GM21381 (cell line): ENCODE results near the gene GGA1.

Source experiments
- ATAC-seq: cut with Tn5 transposase; IDR thresholded peaks from one replicate; pipeline ENCODE4 v1.9.1; 2021; ENCODE audit warnings: mild to moderate bottlenecking, moderate library complexity; ENCODE audit not compliant: unreplicated experiment

The GGA1 gene

DNA sequence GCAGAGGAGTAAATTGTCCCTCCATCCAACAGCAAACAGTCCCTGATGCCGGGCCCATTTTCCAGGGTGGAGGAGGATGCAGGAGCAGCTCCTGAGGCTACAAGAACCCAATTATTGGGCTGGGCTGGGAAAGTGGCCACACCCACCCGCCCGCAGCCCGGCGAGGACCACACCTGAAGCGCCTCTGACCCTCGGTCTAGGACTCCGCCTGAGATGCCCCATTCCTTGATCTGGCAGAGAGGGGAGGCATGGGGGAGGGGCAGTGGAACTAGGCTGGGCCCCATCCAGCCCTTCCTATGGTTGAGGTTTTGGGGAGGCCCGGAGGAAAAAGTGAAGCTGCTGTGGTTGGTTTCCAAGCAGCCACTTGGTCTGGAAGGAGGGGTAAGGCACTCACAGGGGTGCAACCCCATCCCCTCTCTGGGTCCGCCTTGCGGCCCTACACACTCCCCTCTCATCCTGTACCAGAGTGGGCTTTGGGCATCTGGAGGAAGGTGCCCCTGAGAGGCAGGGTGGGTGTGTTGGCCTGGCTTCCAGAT, 64.4 kb downstream of the GGA1 start:
- no peak for ATAC-seq

DNA sequence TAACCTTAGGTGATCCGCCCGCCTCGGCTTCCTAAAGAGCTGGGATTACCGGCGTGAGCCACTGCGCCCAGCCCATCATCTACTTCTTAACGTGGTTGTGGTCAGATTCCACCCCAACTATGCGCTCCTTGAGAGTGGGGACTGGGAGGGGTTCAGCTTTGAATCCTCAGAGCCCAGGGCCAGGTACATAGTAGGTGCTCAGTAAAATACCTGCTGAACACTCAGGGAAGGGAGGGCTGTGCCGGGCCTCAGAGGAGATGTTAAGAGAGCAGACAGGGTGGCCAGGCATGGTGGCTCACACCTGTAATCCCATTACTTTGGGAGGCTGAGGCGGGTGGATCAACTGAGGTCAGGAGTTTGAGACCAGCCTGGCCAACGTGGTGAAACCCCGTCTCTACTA, 65.6 kb downstream of the GGA1 start:
- no peak for ATAC-seq

DNA sequence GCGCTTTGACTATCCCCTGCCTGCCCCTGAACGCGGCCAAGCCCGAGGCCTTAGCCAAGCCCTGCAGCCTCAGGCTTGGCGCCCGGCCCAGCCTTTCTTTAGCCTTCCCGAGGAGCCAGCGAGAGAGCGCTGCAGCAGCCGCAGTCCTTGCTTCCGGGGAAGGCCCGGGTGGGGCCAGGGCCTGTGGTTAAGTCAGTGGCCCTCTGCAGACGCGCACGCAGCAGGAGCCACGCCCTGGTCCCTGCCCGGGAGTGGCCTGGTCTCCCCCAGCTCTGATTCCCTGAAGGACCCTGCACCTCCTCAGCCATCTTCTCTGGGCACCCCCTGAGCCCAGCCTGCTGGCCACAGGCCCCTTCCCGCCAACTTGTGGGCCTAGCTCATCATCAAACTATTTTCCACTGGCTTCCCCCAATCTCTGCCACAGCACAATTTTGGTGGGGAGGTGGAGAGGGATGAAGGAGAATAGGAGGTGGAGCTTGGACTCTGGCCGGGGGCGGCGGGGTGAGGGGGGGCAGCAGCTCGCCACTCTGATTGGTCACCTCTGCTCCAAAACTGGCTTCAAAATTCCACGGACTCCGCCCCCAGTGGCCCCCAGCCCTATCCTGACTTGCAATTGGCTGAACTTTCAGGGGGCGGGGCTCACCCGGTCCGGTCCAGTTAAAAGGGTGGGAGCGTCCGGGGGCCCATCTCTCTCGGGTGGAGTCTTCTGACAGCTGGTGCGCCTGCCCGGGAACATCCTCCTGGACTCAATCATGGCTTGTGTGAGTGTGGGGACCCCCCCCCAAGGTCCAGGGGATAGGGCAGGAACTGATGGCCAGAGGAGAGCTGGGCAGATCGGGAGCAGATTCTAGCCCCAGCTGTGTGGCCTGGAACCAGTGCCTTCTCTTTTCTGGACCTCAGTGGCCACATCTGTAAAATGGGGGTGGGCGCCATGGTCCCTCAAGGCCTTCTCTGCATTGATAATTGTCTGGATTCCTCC, 66.6 kb downstream of the GGA1 start, which contains the start of gene LGALS1:
Gene LGALS1, plus strand, starts transcription at position 686 of the 979 bp plus-strand sequence. Its CDS starts 67 bp downstream, at position 753.
- peak; percentile 40 for ATAC-seq

DNA sequence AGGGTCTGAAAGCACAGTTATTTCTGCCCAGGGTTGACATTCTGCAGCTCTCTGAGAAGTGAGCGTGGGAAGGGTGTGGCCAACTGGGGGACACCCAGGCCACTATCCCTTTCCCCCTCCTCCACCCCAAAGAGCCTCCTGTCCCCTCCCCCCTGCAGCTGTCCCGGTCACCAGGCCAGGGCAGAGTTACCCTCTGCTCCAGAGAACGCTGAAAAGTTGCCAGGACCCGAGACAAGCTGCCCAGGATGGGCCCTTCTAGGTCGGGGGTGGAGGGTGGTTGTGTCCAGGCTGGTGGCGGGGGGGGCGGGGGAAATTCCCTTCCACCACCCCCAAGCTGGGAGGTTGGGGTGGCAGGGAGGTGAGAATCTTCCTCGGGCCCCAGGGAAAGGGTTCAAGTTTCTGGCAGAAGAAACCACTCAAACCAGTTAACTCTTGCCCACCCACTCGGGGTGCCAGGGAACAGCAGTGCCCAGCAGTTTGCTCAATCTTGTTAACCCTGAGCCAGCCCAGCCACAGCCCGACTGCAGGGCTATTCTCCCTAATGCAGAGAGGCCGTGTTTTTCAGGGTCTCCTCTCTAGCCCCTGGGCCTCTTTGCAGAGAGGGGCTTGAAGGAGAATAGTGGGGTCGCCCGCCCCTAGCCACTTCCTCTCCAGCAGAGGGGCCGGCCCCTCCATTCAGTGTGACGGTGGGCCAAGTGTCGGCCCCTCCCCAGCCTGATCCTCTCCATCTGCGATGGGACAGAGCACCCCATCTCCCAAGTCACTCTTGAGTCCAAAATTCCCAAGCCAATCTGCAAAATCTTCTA, 67.5 kb downstream of the GGA1 start:
- no peak for ATAC-seq

DNA sequence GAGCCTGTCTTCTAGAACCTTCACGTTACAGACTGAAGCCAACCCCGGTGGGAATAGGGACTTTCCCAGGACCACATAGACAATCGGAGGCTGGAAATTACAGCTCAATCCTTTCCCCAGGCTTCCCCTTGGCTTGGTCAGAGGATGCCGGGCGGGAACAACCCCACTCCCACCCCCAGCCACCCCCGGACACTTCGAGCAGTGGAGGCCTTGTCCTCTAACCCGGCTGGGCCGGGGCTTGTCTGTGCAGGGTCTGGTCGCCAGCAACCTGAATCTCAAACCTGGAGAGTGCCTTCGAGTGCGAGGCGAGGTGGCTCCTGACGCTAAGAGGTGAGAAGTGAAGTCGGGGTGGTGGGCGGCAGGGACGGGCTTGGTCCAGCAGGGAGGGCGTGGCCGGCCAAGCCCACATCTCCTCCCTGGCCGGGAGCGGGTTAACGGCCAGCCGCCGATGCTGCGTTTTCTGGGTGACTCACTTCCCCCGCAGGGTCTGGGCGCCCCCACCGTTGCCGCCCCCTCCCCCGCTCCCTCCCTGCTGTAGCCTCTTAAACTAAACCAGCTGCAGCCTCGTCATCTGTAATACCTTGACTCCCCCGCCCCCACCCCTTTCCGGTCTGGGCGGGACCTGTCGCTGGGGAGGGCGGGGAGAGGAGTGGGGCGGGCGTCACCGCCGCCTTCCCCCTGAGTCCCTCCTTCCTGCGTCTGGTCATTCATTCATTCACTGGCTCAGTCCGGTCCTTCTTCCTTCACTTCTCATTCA, 68.3 kb downstream of the GGA1 start:
- peak; percentile 44 for ATAC-seq

DNA sequence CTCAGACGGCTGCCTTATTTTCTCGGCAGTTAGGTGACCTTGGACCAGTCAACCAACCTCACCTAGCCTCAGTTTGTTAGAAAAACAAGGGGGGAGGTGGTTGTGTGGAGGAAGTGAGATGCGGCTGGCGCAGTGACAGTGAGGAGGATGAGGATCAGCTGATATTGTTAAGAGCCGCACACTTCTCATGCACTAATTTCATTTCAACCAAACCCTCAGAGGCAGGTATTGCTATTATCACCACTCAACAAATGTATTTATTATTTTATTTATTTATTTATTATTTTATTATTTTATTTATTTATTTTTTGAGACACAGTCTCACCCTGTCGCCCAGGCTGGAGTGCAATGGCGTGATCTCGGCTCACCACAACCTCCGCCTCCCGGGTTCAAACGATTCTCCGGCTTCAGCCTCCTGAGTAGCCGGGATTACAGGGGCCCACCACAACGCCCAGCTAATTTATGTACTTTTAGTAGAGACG, 68.9 kb downstream of the GGA1 start:
- no peak for ATAC-seq

DNA sequence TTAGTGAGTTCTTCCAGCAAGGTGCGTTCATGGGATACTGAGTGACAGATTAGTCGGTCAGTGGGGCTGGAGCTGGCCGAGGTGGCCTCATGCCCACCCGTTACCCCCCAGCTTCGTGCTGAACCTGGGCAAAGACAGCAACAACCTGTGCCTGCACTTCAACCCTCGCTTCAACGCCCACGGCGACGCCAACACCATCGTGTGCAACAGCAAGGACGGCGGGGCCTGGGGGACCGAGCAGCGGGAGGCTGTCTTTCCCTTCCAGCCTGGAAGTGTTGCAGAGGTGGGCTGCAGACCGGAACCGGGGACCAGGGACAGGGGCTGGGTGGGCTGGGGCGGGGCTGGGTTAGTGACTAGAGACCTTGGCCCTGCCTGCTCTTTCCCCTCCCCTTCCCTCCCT, 69.7 kb downstream of the GGA1 start:
- no peak for ATAC-seq

DNA sequence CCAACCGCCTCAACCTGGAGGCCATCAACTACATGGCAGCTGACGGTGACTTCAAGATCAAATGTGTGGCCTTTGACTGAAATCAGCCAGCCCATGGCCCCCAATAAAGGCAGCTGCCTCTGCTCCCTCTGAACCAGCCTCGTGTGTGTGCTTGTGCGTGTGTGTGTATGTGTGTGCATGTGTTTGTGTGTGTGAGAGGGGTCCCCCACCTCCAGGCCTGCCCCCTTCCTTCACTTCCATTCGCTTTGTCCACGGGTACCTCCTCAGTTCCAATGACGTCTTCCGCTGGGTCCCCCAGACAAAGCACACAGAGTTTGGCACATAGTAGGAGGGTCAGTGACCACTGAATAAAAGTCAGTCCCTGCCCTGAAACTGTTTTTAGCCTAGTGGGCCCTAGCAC, 71.0 kb downstream of the GGA1 start:
- ATAC-seq: no peak

DNA sequence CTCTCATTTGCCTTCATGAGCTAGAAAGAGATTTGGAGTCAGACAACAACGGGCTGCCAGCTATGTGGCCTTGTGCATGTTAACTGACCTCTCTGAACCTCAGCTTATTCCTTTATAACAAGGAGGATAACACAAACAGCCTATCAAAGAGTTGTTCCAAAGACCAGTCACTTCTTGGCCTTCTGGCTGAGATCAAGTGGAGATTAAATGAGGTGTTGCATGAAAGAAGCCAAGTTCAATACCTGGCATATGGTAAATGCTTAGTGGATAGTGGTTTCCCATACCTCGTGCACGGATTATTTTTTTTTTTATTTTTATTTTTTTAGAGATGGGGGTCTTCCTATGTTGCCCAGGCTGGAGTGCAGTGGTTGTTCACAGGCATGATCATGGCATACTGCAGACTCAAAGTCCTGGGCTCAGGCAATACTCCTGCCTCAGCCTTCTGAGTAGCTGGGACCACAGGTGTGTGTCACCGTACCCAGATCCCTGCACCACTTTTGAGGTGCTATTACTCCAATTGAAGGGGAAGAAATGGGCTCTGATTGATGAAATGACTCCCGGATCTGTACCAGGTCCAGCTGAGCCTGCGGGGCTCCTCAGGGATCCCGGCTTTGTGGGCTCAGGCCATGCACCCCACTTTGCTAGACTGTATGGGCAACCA, 71.7 kb downstream of the GGA1 start:
- ATAC-seq: no peak

DNA sequence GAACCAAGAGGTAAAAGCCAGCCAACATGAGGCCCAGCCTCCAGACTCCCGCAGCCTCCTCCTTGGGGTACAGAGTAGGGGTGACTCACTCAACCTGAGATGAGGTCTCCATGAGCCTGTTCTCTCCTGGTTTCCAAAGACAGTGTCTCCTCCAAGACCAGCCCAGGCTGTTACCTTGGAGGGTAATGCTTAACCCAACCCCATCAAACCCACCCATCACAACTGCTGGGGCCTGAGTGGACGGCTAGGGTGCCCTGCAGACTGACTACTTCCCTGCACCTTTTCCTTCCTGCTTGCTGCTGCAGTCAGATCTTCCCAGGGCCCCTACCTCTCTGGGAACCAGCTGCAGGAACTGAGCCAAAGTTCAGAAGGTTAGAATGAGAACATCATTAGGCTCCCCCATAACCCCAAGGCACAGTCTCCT, 72.4 kb downstream of the GGA1 start:
- no peak for ATAC-seq

DNA sequence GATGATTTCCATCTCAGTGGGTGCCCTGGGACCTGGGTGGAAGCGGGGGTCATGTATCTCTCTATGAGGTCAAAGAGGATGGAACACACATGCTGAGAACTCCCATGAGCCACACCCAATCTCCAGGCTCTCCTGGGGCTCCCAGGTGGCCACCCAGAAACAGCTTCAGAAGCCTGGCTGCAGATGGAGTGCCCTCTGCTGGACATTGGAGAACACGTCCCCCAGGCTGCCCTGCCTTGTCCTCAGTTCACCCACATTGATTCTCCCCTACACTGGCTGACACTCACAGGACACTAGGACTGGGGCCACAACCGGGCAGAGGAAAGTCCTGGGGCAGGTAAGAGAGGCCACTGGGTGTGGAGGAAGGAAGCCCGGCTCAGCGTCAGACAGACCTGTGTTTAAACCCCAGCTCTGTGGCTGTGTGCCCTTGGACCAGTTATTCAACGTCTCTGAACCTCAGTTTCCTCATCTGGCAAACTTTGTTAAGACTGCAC, 73.0 kb downstream of the GGA1 start:
- ATAC-seq: no peak
